Activated CD4-positive, CD25-positive, alpha-beta regulatory T cell treated with anti-CD3 and anti-CD28 coated beads, Interleukin-2, amount 50 U/mL, for 16 hours (primary cell): Measurements from ENCODE around the gene TTC24.
"Not testable (repeated sequence)": the region's sequence is repeated elsewhere in the genome, so short reads cannot be mapped to it uniquely, and the experiment has no call there.

ENCODE experiments used
- DNase-seq: peaks from one replicate; pipeline ENCODE4 v3.0.0-alpha.2; 2020; ENCODE audit warnings: low read depth, low spot score

Gene TTC24

GRCh38 chr1:156587927-156588326 is 8.4 kb downstream of the TTC24 start:
- not testable (repeated sequence) for DNase-seq

- DNase-seq, result no peak
These were observed 10.0 kb downstream of the TTC24 start for GRCh38 chr1:156589546-156589945.

- no peak for DNase-seq
These were observed 11.0 kb downstream of the TTC24 start for GRCh38 chr1:156590326-156591180.

- DNase-seq, result no peak
These were observed 11.6 kb downstream of the TTC24 start for GRCh38 chr1:156591181-156591431.

GRCh38 chr1:156591432-156592157 is 12.1 kb downstream of the TTC24 start, which contains the start of gene NAXE:
NAXE (plus strand) TSS chr1:156591776; CDS start chr1:156591805, 29 bp downstream.
- DNase-seq, result peak; percentile 38

GRCh38 chr1:156592158-156592909 is 12.8 kb downstream of the TTC24 start:
- no peak for DNase-seq

GRCh38 chr1:156592910-156593660 is 13.6 kb downstream of the TTC24 start:
- no peak for DNase-seq

- DNase-seq, result no peak
These were observed 14.1 kb downstream of the TTC24 start for GRCh38 chr1:156593661-156593989.

GRCh38 chr1:156594190-156594589 is 14.7 kb downstream of the TTC24 start:
- DNase-seq, result no peak

- DNase-seq, result no peak
These were observed 15.5 kb downstream of the TTC24 start for GRCh38 chr1:156595016-156595415.

GRCh38 chr1:156596426-156596825 is 16.9 kb downstream of the TTC24 start:
- no peak for DNase-seq

GRCh38 chr1:156598125-156598524 is 18.6 kb downstream of the TTC24 start:
- no peak for DNase-seq

GRCh38 chr1:156598731-156599432 is 19.4 kb downstream of the TTC24 start:
- DNase-seq, result no peak

GRCh38 chr1:156599811-156600210 is 20.3 kb downstream of the TTC24 start:
- DNase-seq, result no peak

GRCh38 chr1:156600733-156601121 is 21.2 kb downstream of the TTC24 start:
- DNase-seq, result no peak

- peak; percentile 57 for DNase-seq
These were observed 21.8 kb downstream of the TTC24 start, which contains the start of gene GPATCH4 for GRCh38 chr1:156601122-156601830. GPATCH4 (minus strand) TSS chr1:156601479.

GRCh38 chr1:156601892-156602291 is 22.4 kb downstream of the TTC24 start:
- DNase-seq, result no peak

GRCh38 chr1:156602557-156602993 is 23.1 kb downstream of the TTC24 start:
- DNase-seq, result no peak

- not testable (repeated sequence) for DNase-seq
These were observed 27.8 kb downstream of the TTC24 start for GRCh38 chr1:156607344-156607743.

- DNase-seq, result peak; percentile 28
These were observed 28.6 kb downstream of the TTC24 start for GRCh38 chr1:156608036-156608674.
